Measurements from ENCODE around the gene SYK.
A peak's percentile ranks its signal among the peaks of the same experiment; 100 is the strongest.

Gene SYK

DNA sequence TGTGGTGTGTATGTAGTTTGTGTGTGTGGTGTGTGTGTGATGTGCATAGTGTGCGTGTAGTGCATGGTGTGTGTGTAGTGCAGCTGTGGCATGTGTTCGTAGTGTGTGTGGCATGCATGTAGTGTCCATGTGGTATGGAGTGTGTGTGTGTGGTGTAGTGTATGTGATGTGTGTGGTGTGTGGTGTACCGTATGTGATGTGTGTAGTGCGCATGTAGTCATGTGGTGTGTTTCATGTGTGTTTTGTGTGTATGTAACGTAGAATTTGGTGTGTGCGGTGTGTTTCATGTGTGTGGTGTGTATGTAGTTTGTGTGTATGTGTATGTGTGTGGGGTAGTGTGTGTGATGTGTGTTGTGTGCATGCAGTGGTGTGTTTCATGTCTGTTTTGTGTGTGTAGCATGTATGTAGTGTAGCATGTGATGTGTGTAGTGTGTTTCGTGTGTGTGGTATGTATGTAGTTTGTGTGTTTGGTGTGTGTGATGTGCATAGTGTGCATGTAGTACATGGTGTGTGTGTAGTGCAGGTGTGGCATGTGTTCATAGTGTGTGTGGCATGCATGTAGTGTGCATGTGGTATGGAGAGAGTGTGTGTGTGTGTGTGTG, 40.7 kb downstream of the SYK start:
- peaks cover 82% of the 10 kb centered on the region for H3K4me1 ChIP-seq
- H3K4me3 ChIP-seq: no peak overlapping the region
- no peaks in the 10 kb centered on the region for H3K9me3 ChIP-seq
- H4K20me1 ChIP-seq: peaks cover 43% of the 10 kb centered on the region
- H3K9ac ChIP-seq: no peak overlapping the region
- H3K4me2 ChIP-seq: peak overlapping the region; percentile 76
- peak overlapping the region; percentile 77; the same call in 1 of the 2 replicates for H3K27ac ChIP-seq
- TF ChIP-seq Cebpa-rat (IDR thresholded peaks at IDR 0.05): no peak
- peaks cover 63% of the 10 kb centered on the region for H3K36me3 ChIP-seq
- no peaks in the 10 kb centered on the region for H3K27me3 ChIP-seq

- no peaks in the 10 kb centered on the region for H3K9me3 ChIP-seq
- peak overlapping the region; percentile 76 for H3K4me2 ChIP-seq
- peaks cover 63% of the 10 kb centered on the region for H3K36me3 ChIP-seq
- peaks cover 39% of the 10 kb centered on the region for H4K20me1 ChIP-seq
- peak overlapping the region; percentile 77 for H3K27ac ChIP-seq
- no peak for TF ChIP-seq Cebpa-rat (IDR thresholded peaks at IDR 0.05)
- no peak overlapping the region for H3K4me3 ChIP-seq
- H3K9ac ChIP-seq: peak overlapping the region; percentile 57
- no peaks in the 10 kb centered on the region for H3K27me3 ChIP-seq
- peaks cover 75% of the 10 kb centered on the region for H3K4me1 ChIP-seq
These were observed 41.4 kb downstream of the SYK start for GRCh38 chr9:90842996-90843395.

DNA sequence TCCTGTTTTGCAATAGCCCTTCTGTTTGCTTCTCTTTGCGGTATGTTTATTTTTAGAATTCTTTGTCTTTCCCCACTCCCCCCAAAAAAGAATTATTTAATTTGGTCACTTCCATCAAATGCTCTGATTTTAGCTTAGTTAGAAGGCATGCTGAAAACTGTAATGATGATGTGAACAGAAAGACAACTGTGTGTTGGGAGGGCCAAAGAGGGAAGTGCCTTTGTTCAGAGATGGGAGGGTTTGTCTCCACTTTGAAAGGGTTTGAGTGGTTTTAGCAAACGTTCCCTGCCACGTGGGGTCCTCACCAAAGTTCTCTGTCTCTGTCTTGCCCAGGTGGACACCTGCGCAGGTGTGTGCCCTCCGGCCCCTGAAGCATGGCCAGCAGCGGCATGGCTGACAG, 41.9 kb downstream of the SYK start:
- Histone ChIP-seq H3K4me1 (peaks cover 70% of the 10 kb centered on the region), H3K9ac (peak overlapping the region; percentile 44), H3K27me3 (no peaks in the 10 kb centered on the region), H3K4me3 (no peak overlapping the region), H3K4me2 (peak overlapping the region; percentile 76), H3K27ac (peak overlapping the region; percentile 77), H4K20me1 (peaks cover 36% of the 10 kb centered on the region), H3K36me3 (peaks cover 63% of the 10 kb centered on the region), H3K9me3 (no peaks in the 10 kb centered on the region)
- TF ChIP-seq Cebpa-rat (IDR thresholded peaks at IDR 0.05): no peak

DNA sequence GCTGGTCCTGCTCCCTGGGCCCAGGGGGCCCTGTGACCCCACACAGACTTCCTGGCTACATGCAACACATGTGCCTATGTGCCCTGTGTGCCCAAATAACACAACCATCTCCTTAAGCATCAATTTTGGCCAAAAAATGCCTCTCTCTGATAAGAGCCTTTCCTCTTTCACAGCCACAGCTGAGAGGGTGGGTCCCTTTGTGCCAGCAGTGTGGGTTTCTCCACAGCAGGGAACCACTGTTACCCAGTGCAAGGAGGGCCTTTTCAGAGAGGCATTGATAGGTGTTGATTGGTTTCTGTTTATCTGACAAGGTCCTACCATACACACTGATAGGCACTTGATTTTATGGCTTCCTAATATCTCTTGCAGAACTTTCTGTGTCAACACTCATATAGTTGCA, 42.7 kb downstream of the SYK start:
- peak overlapping the region; percentile 44; the same call in 1 of the 2 replicates for H3K9ac ChIP-seq
- no peaks in the 10 kb centered on the region for H3K9me3 ChIP-seq
- H3K27me3 ChIP-seq: no peaks in the 10 kb centered on the region
- no peak overlapping the region for H3K4me3 ChIP-seq
- H3K36me3 ChIP-seq: peaks cover 63% of the 10 kb centered on the region
- peak overlapping the region; percentile 77 for H3K27ac ChIP-seq
- TF ChIP-seq Cebpa-rat (IDR thresholded peaks at IDR 0.05): no peak
- peak overlapping the region; percentile 76 for H3K4me2 ChIP-seq
- peaks cover 28% of the 10 kb centered on the region for H4K20me1 ChIP-seq
- peaks cover 62% of the 10 kb centered on the region for H3K4me1 ChIP-seq

- Histone ChIP-seq H3K4me1 (peaks cover 48% of the 10 kb centered on the region), H4K20me1 (peaks cover 15% of the 10 kb centered on the region; the same call in 1 of the 2 replicates), H3K9ac (no peak overlapping the region), H3K36me3 (peaks cover 80% of the 10 kb centered on the region), H3K27me3 (no peaks in the 10 kb centered on the region), H3K4me3 (no peak overlapping the region), H3K4me2 (no peak overlapping the region), H3K27ac (no peak overlapping the region), H3K9me3 (no peaks in the 10 kb centered on the region)
- no peak for TF ChIP-seq Cebpa-rat (IDR thresholded peaks at IDR 0.05)
These were observed 45.3 kb downstream of the SYK start for GRCh38 chr9:90846770-90847419.

GRCh38 chr9:90847971-90848370, 46.4 kb downstream of the SYK start:
- no peak overlapping the region for H3K4me2 ChIP-seq
- H3K36me3 ChIP-seq: peaks cover 91% of the 10 kb centered on the region
- H3K9ac ChIP-seq: no peak overlapping the region
- H4K20me1 ChIP-seq: peaks cover 15% of the 10 kb centered on the region; the same call in 1 of the 2 replicates
- H3K4me3 ChIP-seq: no peak overlapping the region
- H3K27me3 ChIP-seq: no peaks in the 10 kb centered on the region
- H3K9me3 ChIP-seq: no peaks in the 10 kb centered on the region
- TF ChIP-seq Cebpa-rat (IDR thresholded peaks at IDR 0.05): no peak
- no peak overlapping the region for H3K27ac ChIP-seq
- peaks cover 37% of the 10 kb centered on the region for H3K4me1 ChIP-seq

- Histone ChIP-seq H3K27me3 (no peaks in the 10 kb centered on the region), H3K9ac (no peak overlapping the region), H3K27ac (no peak overlapping the region), H3K4me3 (no peak overlapping the region), H3K4me2 (no peak overlapping the region), H3K36me3 (peaks cover 92% of the 10 kb centered on the region), H4K20me1 (peaks cover 13% of the 10 kb centered on the region; the same call in 1 of the 2 replicates), H3K4me1 (peaks cover 30% of the 10 kb centered on the region), H3K9me3 (no peaks in the 10 kb centered on the region)
- no peak for TF ChIP-seq Cebpa-rat (IDR thresholded peaks at IDR 0.05)
These were observed 47.2 kb downstream of the SYK start for GRCh38 chr9:90848866-90849265.

DNA sequence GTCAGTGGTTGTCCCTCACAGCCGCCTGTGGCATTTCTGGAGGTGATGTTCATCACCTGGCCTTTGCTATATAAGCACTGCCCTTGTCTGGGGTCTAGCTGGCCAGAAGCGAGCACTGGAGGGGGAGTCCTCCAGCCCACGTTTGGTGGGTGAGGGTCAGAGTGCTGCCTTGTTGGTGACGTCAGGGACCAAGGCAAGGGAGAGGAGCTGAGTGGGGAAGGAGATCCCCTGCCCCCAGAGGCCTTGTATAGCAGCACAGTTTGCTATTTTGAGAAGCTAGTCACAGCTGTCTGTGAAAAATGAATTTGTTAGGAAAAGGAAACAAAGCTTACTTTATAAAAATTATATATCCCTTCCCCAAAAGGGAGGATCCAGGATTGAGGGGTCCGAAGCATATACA, 49.8 kb downstream of the SYK start:
- no peaks in the 10 kb centered on the region for H3K27me3 ChIP-seq
- peak overlapping the region; percentile 59 for H3K4me2 ChIP-seq
- TF ChIP-seq Cebpa-rat (IDR thresholded peaks at IDR 0.05): no peak
- H4K20me1 ChIP-seq: peaks cover 12% of the 10 kb centered on the region
- H3K36me3 ChIP-seq: peaks cover 87% of the 10 kb centered on the region
- no peak overlapping the region for H3K27ac ChIP-seq
- no peaks in the 10 kb centered on the region for H3K9me3 ChIP-seq
- peaks cover 21% of the 10 kb centered on the region for H3K4me1 ChIP-seq
- no peak overlapping the region for H3K9ac ChIP-seq
- H3K4me3 ChIP-seq: no peak overlapping the region

GRCh38 chr9:90853945-90854344, 52.3 kb downstream of the SYK start:
- H3K4me1 ChIP-seq: peaks cover 46% of the 10 kb centered on the region
- peaks cover 80% of the 10 kb centered on the region for H3K36me3 ChIP-seq
- no peak overlapping the region for H3K4me3 ChIP-seq
- H3K4me2 ChIP-seq: peak overlapping the region; percentile 16
- no peak for TF ChIP-seq Cebpa-rat (IDR thresholded peaks at IDR 0.05)
- no peaks in the 10 kb centered on the region for H3K9me3 ChIP-seq
- H3K27ac ChIP-seq: no peak overlapping the region
- H3K27me3 ChIP-seq: no peaks in the 10 kb centered on the region
- H3K9ac ChIP-seq: no peak overlapping the region
- H4K20me1 ChIP-seq: peaks cover 12% of the 10 kb centered on the region

DNA sequence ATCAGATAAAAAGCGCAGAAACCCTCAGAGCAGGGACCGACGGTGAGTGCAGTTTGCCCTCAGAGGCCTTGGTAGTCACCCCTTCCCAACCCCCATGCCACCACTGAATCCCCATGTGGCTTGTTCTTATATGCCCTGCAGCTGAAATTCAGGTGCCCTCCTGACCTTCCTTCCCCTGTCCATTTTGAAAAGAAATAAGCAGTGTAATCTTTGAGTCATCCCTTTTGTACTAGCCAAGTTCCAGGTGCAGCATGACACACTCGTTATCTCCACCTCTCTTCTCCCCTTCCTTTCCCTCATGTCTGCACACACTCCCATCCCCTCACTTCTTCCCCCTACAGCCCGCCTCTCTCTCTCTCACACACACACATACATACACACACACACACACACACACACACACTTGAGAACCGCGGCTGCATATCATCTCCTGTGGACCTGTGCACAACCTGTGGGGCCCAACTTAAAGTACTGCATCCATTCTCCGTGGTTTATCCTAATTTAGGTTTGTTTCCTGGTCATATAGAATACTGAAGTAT, 53.1 kb downstream of the SYK start:
- H4K20me1 ChIP-seq: peaks cover 14% of the 10 kb centered on the region
- peak overlapping the region; percentile 16; the same call in 1 of the 2 replicates for H3K4me2 ChIP-seq
- no peak overlapping the region for H3K27ac ChIP-seq
- no peak overlapping the region for H3K9ac ChIP-seq
- H3K4me1 ChIP-seq: peaks cover 47% of the 10 kb centered on the region
- H3K36me3 ChIP-seq: peaks cover 80% of the 10 kb centered on the region
- no peak overlapping the region for H3K4me3 ChIP-seq
- H3K9me3 ChIP-seq: no peaks in the 10 kb centered on the region
- H3K27me3 ChIP-seq: no peaks in the 10 kb centered on the region
- TF ChIP-seq Cebpa-rat (IDR thresholded peaks at IDR 0.05): no peak

Data from BLaER1 (cell line).